ENCODE measurements around the gene METTL23.

METTL23 gene

DNA sequence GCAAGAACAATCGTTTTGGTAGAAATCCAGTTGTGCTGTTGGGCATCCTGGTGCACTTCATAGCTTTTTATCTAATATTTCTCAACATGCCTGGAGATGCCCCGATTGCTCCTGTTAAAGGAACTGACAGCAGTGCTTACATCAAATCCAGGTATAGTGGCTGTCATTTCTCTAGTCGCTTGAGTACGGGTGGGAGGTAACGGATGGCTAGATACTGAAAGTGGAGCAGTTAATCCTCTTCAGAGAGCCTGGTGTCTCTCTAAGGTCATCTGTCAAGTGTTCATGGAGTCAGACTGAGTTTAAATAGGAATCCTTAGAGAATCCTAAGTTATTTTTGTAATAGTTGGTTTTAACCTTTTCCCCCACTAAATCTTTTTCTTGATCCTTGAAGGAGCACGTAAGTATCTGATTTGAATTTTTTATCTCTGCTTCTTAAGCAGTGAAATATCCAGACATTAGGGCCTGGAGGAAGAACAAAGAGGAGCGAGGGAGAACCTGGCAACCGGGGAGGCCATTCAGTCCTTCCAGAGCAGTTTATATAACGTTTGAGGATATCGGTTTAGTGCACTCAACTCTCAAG is 48.5 kb downstream of the METTL23 start:
- no peak for DNase-seq

DNA sequence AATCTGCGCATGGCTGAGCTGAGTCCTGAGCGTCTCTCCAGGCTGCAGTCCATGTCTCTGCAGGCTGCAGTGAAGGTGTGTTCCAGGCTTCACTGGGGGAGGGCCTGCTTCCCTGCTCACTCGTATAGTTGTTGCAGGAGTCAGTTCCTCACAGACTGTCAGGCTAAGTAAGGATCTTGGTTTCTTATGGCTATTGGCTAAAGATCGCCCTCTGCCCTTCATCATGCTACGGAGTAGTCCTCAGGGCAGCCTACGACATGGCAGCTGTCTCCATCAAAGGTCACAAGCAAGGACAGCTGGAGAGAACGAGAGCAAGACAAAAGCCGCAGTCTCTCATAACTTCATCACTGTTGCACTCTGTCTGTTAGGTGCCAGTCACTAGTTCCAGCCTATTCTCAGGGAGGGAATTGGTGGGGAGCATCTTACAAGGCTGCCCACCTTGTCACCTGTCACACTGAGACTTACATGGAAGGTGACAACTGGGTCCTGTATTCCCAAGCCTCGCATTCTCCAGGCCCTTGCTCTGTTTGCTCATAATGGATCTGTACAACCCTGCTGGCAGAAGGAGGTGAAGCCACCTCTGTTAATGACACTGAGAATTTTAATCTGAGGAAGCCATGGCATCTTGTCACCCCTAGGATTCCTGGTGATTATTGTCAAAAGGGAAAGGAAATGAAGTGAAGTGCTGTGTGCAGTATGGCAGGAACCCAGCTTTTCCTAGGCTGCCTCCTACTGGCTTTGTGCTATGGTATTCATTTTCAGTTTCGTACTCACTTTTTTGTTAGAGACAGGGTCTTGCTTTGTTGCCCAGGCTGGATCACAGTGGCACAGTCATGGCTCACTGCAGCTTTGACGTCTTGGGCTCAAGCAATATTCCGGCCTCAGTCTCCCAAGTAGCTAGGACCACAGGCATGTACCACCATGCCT is 54.7 kb downstream of the METTL23 start:
- peak in 1 of 2 experiments; percentile 23 for DNase-seq

DNA sequence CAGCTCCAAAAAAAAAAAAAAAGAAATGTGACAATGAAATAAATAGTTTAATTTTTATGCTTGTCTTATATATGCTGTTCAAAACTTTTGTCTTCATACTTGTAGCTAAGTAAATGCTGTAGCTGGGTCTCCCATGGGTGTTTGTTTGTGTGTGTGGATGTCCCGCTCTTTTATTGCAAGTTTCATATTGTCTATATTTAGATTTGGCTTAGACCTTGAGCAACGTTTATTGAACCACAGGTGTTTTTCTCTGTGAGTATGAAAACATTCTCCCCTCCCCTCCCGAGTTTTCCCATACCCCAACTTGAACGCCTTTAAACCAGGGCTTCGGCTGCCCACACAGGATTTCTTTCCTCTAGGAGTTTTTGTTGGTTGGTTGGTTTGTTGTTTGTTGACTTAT is 56.5 kb downstream of the METTL23 start:
- no peak for DNase-seq
